GM23338 (cell line): ENCODE results near the gene CHST2. TPM values are rescaled to one million over a fixed set of nuclear protein-coding genes. Genes with fewer than 3 reads are reported as not detected.

ENCODE experiments used
- ATAC-seq: fragments of 200-7000 bp; cut with Tn5 transposase; 3 replicates; pipeline ENCODE4 v1.9.1; 2020
- DNase-seq: peaks from one replicate; pipeline ENCODE4 v3.0.0-alpha.2; 2015; ENCODE audit warnings: low spot score
- H2AFZ ChIP-seq: fragments of 200-600 bp; sonication (generic); 2 replicates; pipeline ENCODE4 v1.8.0; 2016; ENCODE audit warnings: antibody characterized with exemption, mild to moderate bottlenecking, moderate library complexity
- H3F3A ChIP-seq: fragments of 200-600 bp; sonication (generic); replicated peaks from 2 replicates; pipeline ENCODE4 v1.8.0; 2017; ENCODE audit warnings: antibody characterized with exemption, mixed run types, low read depth
- H3K27ac ChIP-seq: fragments of 200-600 bp; sonication (generic); 2 replicates; pipeline ENCODE4 v1.6.1; 2016; ENCODE audit warnings: low read depth
- H3K27me3 ChIP-seq: fragments of 200-600 bp; sonication (generic); 2 replicates; pipeline ENCODE4 v1.8.0; 2016; ENCODE audit warnings: mild to moderate bottlenecking, mixed run types, moderate library complexity; ENCODE audit not compliant: insufficient read depth
- H3K36me3 ChIP-seq: fragments of 200-600 bp; sonication (generic); 2 replicates; pipeline ENCODE4 v1.8.0; 2016; ENCODE audit warnings: mild to moderate bottlenecking; ENCODE audit not compliant: insufficient read depth
- H3K4me1 ChIP-seq: fragments of 200-600 bp; sonication (generic); 2 replicates; pipeline ENCODE4 v1.8.0; 2016; ENCODE audit warnings: mild to moderate bottlenecking, moderate library complexity; ENCODE audit not compliant: insufficient read depth
- H3K4me2 ChIP-seq: fragments of 200-600 bp; sonication (generic); 2 replicates; pipeline ENCODE4 v1.7.1; 2017; ENCODE audit warnings: mixed run types
- H3K4me3 ChIP-seq: fragments of 200-600 bp; sonication (generic); 2 replicates; pipeline ENCODE4 v1.6.1; 2016; ENCODE audit warnings: mixed run types
- H3K79me2 ChIP-seq: fragments of 200-600 bp; sonication (generic); replicated peaks from 2 replicates; pipeline ENCODE4 v1.8.0; 2017; ENCODE audit warnings: mild to moderate bottlenecking; ENCODE audit not compliant: insufficient read depth
- H3K9me2 ChIP-seq: fragments of 200-600 bp; sonication (generic); 2 replicates; pipeline ENCODE4 v1.8.0; 2017; ENCODE audit not compliant: insufficient read depth
- H4K20me1 ChIP-seq: fragments of 200-600 bp; sonication (generic); replicated peaks from 2 replicates; pipeline ENCODE4 v1.8.0; 2017; ENCODE audit warnings: mild to moderate bottlenecking; ENCODE audit not compliant: insufficient read depth
- H3K27ac Mint-ChIP-seq: 2 replicates; pipeline ENCODE4 v1.8.0; 2020; ENCODE audit warnings: inconsistent platforms, mild to moderate bottlenecking, moderate library complexity, mixed read lengths
- H3K27me3 Mint-ChIP-seq: 3 replicates; pipeline ENCODE4 v1.8.0; 2022; ENCODE audit warnings: low read depth, mild to moderate bottlenecking, moderate library complexity, mixed read lengths, inconsistent platforms; ENCODE audit not compliant: insufficient read depth, poor library complexity
- H3K36me3 Mint-ChIP-seq: 3 replicates; pipeline ENCODE4 v1.8.0; 2021; ENCODE audit warnings: low read depth, mild to moderate bottlenecking, inconsistent platforms, moderate library complexity, mixed read lengths
- H3K4me1 Mint-ChIP-seq: 3 replicates; pipeline ENCODE4 v1.8.0; 2020; ENCODE audit warnings: mild to moderate bottlenecking, inconsistent platforms, mixed read lengths
- H3K4me3 Mint-ChIP-seq: 3 replicates; pipeline ENCODE4 v1.8.0; 2021; ENCODE audit warnings: moderate library complexity, mild to moderate bottlenecking, inconsistent platforms, mixed read lengths
- H3K9me3 Mint-ChIP-seq: 3 replicates; pipeline ENCODE4 v1.8.0; 2020; ENCODE audit warnings: moderate library complexity, mild to moderate bottlenecking, inconsistent platforms, mixed read lengths
- CREB1 ChIP-seq: fragments of 250-450 bp; sonication (Bioruptor Pico); IDR thresholded peaks from 2 replicates; pipeline ENCODE4 v1.5.0; 2020; ENCODE audit warnings: low read depth, mild to moderate bottlenecking, moderate library complexity
- ETS1 ChIP-seq: IDR thresholded peaks from 2 replicates; pipeline ENCODE4 v1.6.1; 2016; ENCODE audit warnings: antibody characterized with exemption
- EZH2 ChIP-seq: fragments of 200-600 bp; sonication (generic); IDR thresholded peaks from one replicate; pipeline ENCODE4 v1.8.0; 2017; ENCODE audit warnings: antibody characterized with exemption, mild to moderate bottlenecking, low read depth; ENCODE audit not compliant: unreplicated experiment
- EZH2phosphoT487 ChIP-seq: fragments of 200-600 bp; sonication (generic); IDR thresholded peaks from one replicate; pipeline ENCODE4 v1.8.1; 2018; ENCODE audit warnings: antibody characterized with exemption; ENCODE audit not compliant: unreplicated experiment
- JUNB ChIP-seq: IDR thresholded peaks from one replicate; pipeline ENCODE4 v1.6.1; 2016; ENCODE audit warnings: antibody characterized with exemption; ENCODE audit not compliant: unreplicated experiment
- NANOG ChIP-seq: IDR thresholded peaks from 2 replicates; pipeline ENCODE4 v1.6.1; 2016; ENCODE audit warnings: antibody characterized with exemption, borderline replicate concordance
- POLR2AphosphoS5 ChIP-seq: IDR thresholded peaks from 2 replicates; pipeline ENCODE4 v1.6.1; 2016; ENCODE audit warnings: antibody characterized with exemption, low read depth
- STAT1 ChIP-seq: IDR thresholded peaks from one replicate; pipeline ENCODE4 v1.6.1; 2016; ENCODE audit warnings: antibody characterized with exemption; ENCODE audit not compliant: unreplicated experiment
- ZNF331 ChIP-seq: fragments of 250-450 bp; sonication (Bioruptor Pico); IDR thresholded peaks from 2 replicates; pipeline ENCODE4 v1.5.0; 2020; ENCODE audit warnings: low read depth, mild to moderate bottlenecking, moderate library complexity
- polyA plus RNA-seq: library from polyadenylated mRNA; unstranded; fragments of >200 nt; fragmentation: Nextera tagmentation; extraction: Ambion mirVana; gene quantifications from 2 replicates; pipeline ENCODE4 v1.2.1, GENCODE V29; 2016
- total RNA-seq: library from RNA; depleted of rRNA; stranded (reverse); fragments of >200 nt; shearing (Covaris generic); gene quantifications from 2 replicates; pipeline ENCODE4 v1.2.3, GENCODE V29; 2014
- TF ChIP-seq, protein P1 (sequence below): IDR thresholded peaks from one replicate; pipeline ENCODE4 v1.6.1; 2018; ENCODE audit warnings: antibody characterized with exemption; ENCODE audit not compliant: unreplicated experiment
- TF ChIP-seq, protein P2 (sequence below), 2 experiments: fragments of 200-600 bp in 1 of 2; sonication (generic) in 1 of 2; conservative IDR thresholded peaks; 2 replicates each; pipeline versions ENCODE4 v1.5.1 to v1.6.1; 2016 to 2017; ENCODE audit warnings: antibody characterized with exemption in 2 of 2, low read depth in 2 of 2, mild to moderate bottlenecking in 2 of 2, moderate library complexity in 1 of 2

Gene CHST2
- total and polyA plus RNA-seq, 2 experiments from 2014 or later, result 4.1 to 28.3 TPM

DNA sequence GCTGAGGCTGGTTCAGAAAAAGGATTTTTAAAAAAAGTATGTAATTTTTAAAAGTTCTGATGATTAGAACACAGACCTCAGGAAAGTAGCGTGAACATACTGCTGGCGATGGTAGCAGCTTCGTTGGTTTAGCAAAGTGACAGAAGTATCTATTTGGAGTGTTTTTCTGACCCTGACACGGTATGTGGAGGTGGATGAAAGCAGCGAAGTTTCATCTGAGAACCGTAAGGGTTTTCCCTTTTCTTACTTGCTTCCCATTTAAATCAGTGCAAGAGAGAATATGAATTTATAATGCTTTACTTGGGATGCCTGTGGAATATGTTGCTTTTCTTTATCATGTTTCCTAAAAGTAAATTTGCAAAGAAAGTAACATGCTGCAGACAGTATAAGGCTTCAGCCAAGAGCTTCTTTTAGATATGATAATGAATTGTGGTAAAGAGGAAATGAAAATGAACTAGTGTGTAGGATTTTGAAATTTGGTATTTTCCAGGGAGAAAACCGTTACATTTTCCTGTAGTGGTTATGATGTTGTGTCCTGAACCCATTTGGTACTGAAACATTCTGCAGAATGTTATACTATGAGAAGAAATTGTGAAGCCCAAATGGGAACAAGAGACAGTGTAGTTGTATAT is 3.9 kb downstream of the CHST2 start (continued):
- no peak for TF ChIP-seq STAT1
- TF ChIP-seq CREB1 (CRISPR knock-in tag), result no peak

DNA sequence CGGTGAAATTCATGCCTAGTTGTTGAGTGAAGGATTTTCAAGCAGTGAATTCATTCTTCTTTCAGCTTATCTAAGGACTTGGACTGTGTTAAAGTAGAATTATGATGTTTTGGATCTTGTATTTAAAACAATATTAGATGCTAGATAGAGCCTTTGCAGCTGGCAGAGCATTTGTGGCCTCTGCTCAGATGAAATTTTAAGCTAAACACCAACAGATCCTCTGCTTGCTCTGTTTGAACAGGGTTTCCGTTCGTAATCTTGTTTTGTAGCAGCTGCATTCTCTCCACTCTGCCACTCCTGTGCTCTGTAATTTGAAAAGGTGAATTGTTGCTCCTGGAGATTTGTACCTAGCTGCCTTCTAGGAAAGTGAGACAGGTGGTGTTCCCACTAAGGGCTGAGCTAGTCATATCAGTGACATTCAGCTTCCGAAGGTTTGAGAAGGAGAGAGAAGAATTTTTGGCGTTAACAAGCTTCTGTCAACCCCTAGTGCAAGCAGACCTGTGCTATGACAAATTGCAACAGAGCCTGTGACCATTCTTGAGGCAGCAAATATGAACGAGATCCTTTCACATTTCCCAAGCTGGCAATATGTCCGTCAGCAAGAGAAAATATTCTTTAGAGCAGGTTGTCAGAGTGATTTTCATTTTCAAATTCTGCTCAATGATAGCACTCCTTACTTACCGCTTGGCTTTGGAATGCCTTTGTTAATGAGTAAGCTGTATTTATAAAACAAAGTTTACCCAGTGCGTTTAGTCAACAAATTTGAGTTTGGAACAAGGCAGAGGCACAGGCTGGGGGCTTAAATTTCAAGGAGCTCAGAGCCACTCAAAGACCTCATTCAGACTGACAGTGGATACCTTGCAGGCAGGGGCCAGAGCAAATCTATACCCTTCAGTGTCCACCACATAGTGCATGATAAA is 5.3 kb downstream of the CHST2 start:
- Histone ChIP-seq H3K27me3 (peaks cover 18% of the 10 kb centered on the region), H3K9me2 (no peaks in the 10 kb centered on the region), H2AFZ (no peak overlapping the region), H3K4me3 (no peak overlapping the region), H3K79me2 (no peaks in the 10 kb centered on the region), H3F3A (no peaks in the 10 kb centered on the region), H3K4me2 (no peak overlapping the region), H4K20me1 (peaks cover 2% of the 10 kb centered on the region; the same call in 1 of the 2 replicates), H3K4me1 (peaks cover 9% of the 10 kb centered on the region; the same call in 1 of the 2 replicates), H3K36me3 (no peaks in the 10 kb centered on the region; the same call in 1 of the 2 replicates), H3K27ac (peak overlapping the region; percentile 30; the same call in 1 of the 2 replicates)
- H3K27ac Mint-ChIP-seq, result peak overlapping the region; percentile 24; the same call in 1 of the 2 replicates
- peaks cover 16% of the 10 kb centered on the region for H3K4me1 Mint-ChIP-seq
- peaks cover 16% of the 10 kb centered on the region for H3K36me3 Mint-ChIP-seq
- H3K27me3 Mint-ChIP-seq, result peaks cover 10% of the 10 kb centered on the region
- no peak for ATAC-seq
- no peaks in the 10 kb centered on the region for H3K9me3 Mint-ChIP-seq
- no peak for DNase-seq
- no peak overlapping the region for H3K4me3 Mint-ChIP-seq
- TF ChIP-seq ZNF331 (CRISPR knock-in tag) (no peak), ETS1 (no peak), CREB1 (CRISPR knock-in tag) (no peak), POLR2AphosphoS5 (no peak), JUNB (no peak), STAT1 (no peak), NANOG (no peak), EZH2phosphoT487 (no peak), EZH2 (no peak)
- TF ChIP-seq, protein P1, sequence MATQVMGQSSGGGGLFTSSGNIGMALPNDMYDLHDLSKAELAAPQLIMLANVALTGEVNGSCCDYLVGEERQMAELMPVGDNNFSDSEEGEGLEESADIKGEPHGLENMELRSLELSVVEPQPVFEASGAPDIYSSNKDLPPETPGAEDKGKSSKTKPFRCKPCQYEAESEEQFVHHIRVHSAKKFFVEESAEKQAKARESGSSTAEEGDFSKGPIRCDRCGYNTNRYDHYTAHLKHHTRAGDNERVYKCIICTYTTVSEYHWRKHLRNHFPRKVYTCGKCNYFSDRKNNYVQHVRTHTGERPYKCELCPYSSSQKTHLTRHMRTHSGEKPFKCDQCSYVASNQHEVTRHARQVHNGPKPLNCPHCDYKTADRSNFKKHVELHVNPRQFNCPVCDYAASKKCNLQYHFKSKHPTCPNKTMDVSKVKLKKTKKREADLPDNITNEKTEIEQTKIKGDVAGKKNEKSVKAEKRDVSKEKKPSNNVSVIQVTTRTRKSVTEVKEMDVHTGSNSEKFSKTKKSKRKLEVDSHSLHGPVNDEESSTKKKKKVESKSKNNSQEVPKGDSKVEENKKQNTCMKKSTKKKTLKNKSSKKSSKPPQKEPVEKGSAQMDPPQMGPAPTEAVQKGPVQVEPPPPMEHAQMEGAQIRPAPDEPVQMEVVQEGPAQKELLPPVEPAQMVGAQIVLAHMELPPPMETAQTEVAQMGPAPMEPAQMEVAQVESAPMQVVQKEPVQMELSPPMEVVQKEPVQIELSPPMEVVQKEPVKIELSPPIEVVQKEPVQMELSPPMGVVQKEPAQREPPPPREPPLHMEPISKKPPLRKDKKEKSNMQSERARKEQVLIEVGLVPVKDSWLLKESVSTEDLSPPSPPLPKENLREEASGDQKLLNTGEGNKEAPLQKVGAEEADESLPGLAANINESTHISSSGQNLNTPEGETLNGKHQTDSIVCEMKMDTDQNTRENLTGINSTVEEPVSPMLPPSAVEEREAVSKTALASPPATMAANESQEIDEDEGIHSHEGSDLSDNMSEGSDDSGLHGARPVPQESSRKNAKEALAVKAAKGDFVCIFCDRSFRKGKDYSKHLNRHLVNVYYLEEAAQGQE, result no peak
- TF ChIP-seq, protein P2, sequence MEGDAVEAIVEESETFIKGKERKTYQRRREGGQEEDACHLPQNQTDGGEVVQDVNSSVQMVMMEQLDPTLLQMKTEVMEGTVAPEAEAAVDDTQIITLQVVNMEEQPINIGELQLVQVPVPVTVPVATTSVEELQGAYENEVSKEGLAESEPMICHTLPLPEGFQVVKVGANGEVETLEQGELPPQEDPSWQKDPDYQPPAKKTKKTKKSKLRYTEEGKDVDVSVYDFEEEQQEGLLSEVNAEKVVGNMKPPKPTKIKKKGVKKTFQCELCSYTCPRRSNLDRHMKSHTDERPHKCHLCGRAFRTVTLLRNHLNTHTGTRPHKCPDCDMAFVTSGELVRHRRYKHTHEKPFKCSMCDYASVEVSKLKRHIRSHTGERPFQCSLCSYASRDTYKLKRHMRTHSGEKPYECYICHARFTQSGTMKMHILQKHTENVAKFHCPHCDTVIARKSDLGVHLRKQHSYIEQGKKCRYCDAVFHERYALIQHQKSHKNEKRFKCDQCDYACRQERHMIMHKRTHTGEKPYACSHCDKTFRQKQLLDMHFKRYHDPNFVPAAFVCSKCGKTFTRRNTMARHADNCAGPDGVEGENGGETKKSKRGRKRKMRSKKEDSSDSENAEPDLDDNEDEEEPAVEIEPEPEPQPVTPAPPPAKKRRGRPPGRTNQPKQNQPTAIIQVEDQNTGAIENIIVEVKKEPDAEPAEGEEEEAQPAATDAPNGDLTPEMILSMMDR (conservative IDR thresholded peaks at IDR 0.05; ENCODE audit: low read depth in 2 of 2), result no peak
